HCT116 (cell line): ENCODE data around the gene TXNRD3. TPM values are rescaled to one million over a fixed set of nuclear protein-coding genes. Genes with fewer than 3 reads are reported as not detected.

Source experiments
- ATAC-seq: fragments of 200-7000 bp; cut with Tn5 transposase; 2 replicates; pipeline ENCODE4 v1.9.1; 2020; ENCODE audit warnings: mild to moderate bottlenecking, moderate library complexity
- BruUV-seq: library from RNA; stranded (reverse); fragments of 400-500 nt; replicated peaks from 2 replicates; lab custom pipeline; 2021; lab: Mats Ljungman, UMichigan
- CTCF ChIA-PET: fragments of 300-600 bp; sonication (Branson Sonifier 250); formaldehyde crosslinking; loops from one replicate; lab custom pipeline; 2021; ENCODE audit warnings: antibody characterized with exemption; lab: Charles Lee
- POLR2A ChIA-PET: fragments of 300-600, 350-600 bp; sonication (Branson Sonifier 250); formaldehyde crosslinking; loops from one replicate; lab custom pipeline; 2021; ENCODE audit warnings: antibody characterized with exemption; lab: Charles Lee
- RAD21 ChIA-PET, 2 experiments: fragments of 300-600 bp; sonication (Branson Sonifier 250); formaldehyde crosslinking; loops; one replicate each; lab custom pipeline; 2023; ENCODE audit warnings: low total read pairs in 2 of 2; ENCODE audit not compliant: uncharacterized antibody in 2 of 2, unreplicated experiment in 2 of 2, low non-redundant PET in 1 of 2; lab: Charles Lee
- DNase-seq: peaks from one replicate; pipeline ENCODE4 v3.0.0-alpha.2; 2010; ENCODE audit warnings: low read depth, low spot score
- H2AFZ ChIP-seq: fragments of 200-600 bp; shearing (Covaris generic), sonication (generic); 2 replicates; pipeline ENCODE4 v1.6.1; 2017; ENCODE audit warnings: low read depth, mixed run types, mixed read lengths, antibody characterized with exemption, low read length; ENCODE audit not compliant: poor library complexity, severe bottlenecking
- H3K27ac ChIP-seq: 2 replicates; pipeline ENCODE4 v1.5.1; 2012; ENCODE audit warnings: low read depth, low read length
- H3K27me3 ChIP-seq: fragments of 200-600 bp; sonication (generic); 2 replicates; pipeline ENCODE4 v1.6.1; 2016; ENCODE audit warnings: mixed run types, low read length, mixed read lengths; ENCODE audit not compliant: insufficient read depth
- H3K36me3 ChIP-seq, 2 experiments: fragments of 200-500 bp in 1 of 2; fragments of 200-600 bp in 1 of 2; sonication (Bioruptor generic) in 1 of 2; sonication (generic) in 1 of 2; 2 replicates each; pipeline versions ENCODE4 v1.5.1 to v1.6.1; 2014 to 2016; ENCODE audit warnings: low read length in 2 of 2, inconsistent platforms in 1 of 2, mixed read lengths in 1 of 2, mixed run types in 1 of 2; ENCODE audit not compliant: insufficient read depth in 2 of 2, control insufficient read depth in 1 of 2
- H3K4me1 ChIP-seq, 2 experiments: fragments of 200-600 bp in 1 of 2; sonication (generic) in 1 of 2; 2 replicates each; pipeline versions ENCODE4 v1.5.1 to v1.6.1; 2012 to 2017; ENCODE audit warnings: low read length in 2 of 2, inconsistent platforms in 1 of 2, mild to moderate bottlenecking in 1 of 2, mixed read lengths in 1 of 2, mixed run types in 1 of 2, moderate library complexity in 1 of 2; ENCODE audit not compliant: insufficient read depth in 2 of 2, control insufficient read depth in 1 of 2
- H3K4me2 ChIP-seq: fragments of 200-600 bp; sonication (generic); 2 replicates; pipeline ENCODE4 v1.6.1; 2017; ENCODE audit warnings: mixed run types, low read length, mixed read lengths
- H3K4me3 ChIP-seq, 2 experiments: fragments of 200-600 bp in 1 of 2; sonication (generic) in 1 of 2; replicated peaks in 1 of 2; 2 replicates each; pipeline ENCODE4 v1.5.1; 2011 to 2016; ENCODE audit warnings: low read length in 2 of 2, control low read depth in 1 of 2, low read depth in 1 of 2, mild to moderate bottlenecking in 1 of 2, mixed read lengths in 1 of 2, mixed run types in 1 of 2
- H3K79me2 ChIP-seq: fragments of 200-600 bp; sonication (generic); 2 replicates; pipeline ENCODE4 v1.6.1; 2017; ENCODE audit warnings: mild to moderate bottlenecking, mixed run types, low read length, moderate library complexity, mixed read lengths; ENCODE audit not compliant: insufficient read depth
- H3K9ac ChIP-seq: fragments of 200-600 bp; sonication (generic); 2 replicates; pipeline ENCODE4 v1.6.1; 2016; ENCODE audit warnings: low read length, mixed read lengths
- H3K9me2 ChIP-seq: fragments of 200-600 bp; sonication (generic), shearing (Covaris generic); 2 replicates; pipeline ENCODE4 v1.6.1; 2017; ENCODE audit warnings: mixed run types, mild to moderate bottlenecking, moderate library complexity; ENCODE audit not compliant: insufficient read depth
- H3K9me3 ChIP-seq, 2 experiments: fragments of 200-500 bp in 1 of 2; fragments of 200-600 bp in 1 of 2; sonication (Bioruptor generic) in 1 of 2; sonication (generic) in 1 of 2; 2 replicates each; pipeline ENCODE4 v1.6.1; 2014 to 2017; ENCODE audit warnings: low read length in 2 of 2, mixed read lengths in 2 of 2, inconsistent platforms in 1 of 2, low read depth in 1 of 2, mild to moderate bottlenecking in 1 of 2, mixed run types in 1 of 2, moderate library complexity in 1 of 2; ENCODE audit not compliant: control insufficient read depth in 1 of 2, insufficient read depth in 1 of 2
- H4K20me1 ChIP-seq: fragments of 200-600 bp; sonication (generic), shearing (Covaris generic); 2 replicates; pipeline ENCODE4 v1.6.1; 2017; ENCODE audit warnings: mixed run types, mild to moderate bottlenecking, moderate library complexity; ENCODE audit not compliant: insufficient read depth
- CBX3 ChIP-seq: IDR thresholded peaks from 2 replicates; pipeline ENCODE4 v1.6.1; 2012; ENCODE audit warnings: low read depth
- CTCF ChIP-seq, 3 experiments: fragments of 200-600 bp in 1 of 3; sonication (generic) in 1 of 3; IDR thresholded peaks in 2 of 3; conservative IDR thresholded peaks in 1 of 3; 2 replicates each; pipeline ENCODE4 v1.5.1; 2012 to 2017; ENCODE audit warnings: low read depth in 2 of 3, low read length in 2 of 3, antibody characterized with exemption in 1 of 3, borderline replicate concordance in 1 of 3, control low read depth in 1 of 3, mild to moderate bottlenecking in 1 of 3, mixed read lengths in 1 of 3, mixed run types in 1 of 3, moderate library complexity in 1 of 3; ENCODE audit not compliant: insufficient read depth in 1 of 3
- EZH2phosphoT487 ChIP-seq: fragments of 200-600 bp; IDR thresholded peaks from 2 replicates; pipeline ENCODE4 v1.6.1; 2018; ENCODE audit warnings: antibody characterized with exemption, borderline replicate concordance
- FOSL1 ChIP-seq: IDR thresholded peaks from 2 replicates; pipeline ENCODE4 v1.6.1; 2012; ENCODE audit warnings: low read depth
- SIN3A ChIP-seq: IDR thresholded peaks from 2 replicates; pipeline ENCODE4 v1.6.1; 2012; ENCODE audit warnings: low read depth
- ZFX ChIP-seq: fragments of 450-650 bp; IDR thresholded peaks from 2 replicates; pipeline ENCODE4 v1.6.1; 2017
- intact Hi-C: fragments of 100-400 bp; cut with micrococcal nuclease; formaldehyde crosslinking; loops from 2 replicates; pipeline ENCODE4 v1.10.0; 2022
- total RNA-seq: library from RNA; stranded (reverse); gene quantifications from one replicate; pipeline ENCODE4 v1.2.1, GENCODE V29; 2021; ENCODE audit not compliant: unreplicated experiment
- TF ChIP-seq, protein P1 (sequence below): IDR thresholded peaks from 2 replicates; pipeline ENCODE4 v1.6.1; 2012
- TF ChIP-seq, protein P2 (sequence below): IDR thresholded peaks from 2 replicates; pipeline ENCODE4 v1.6.1; 2012; ENCODE audit warnings: low read depth

The TXNRD3 gene
- total RNA-seq, 1 experiment from 2014 or later: 19.3 TPM

GRCh38 chr3:126607214-126607908 lies 47.6 kb downstream of the TXNRD3 start:
- Histone ChIP-seq H3K4me1 (peaks cover 0 to 8% of the 10 kb centered on the region in 2 experiments; a peak in 1 of 4 replicates), H3K36me3 (0 out of 4 replicates have a peak, but pooled peaks cover 2 to 5% of the 10 kb centered on the region in 2 experiments), H2AFZ (no peak overlapping the region), H3K9me3 (no peaks in the 10 kb centered on the region), H3K27ac (no peak overlapping the region), H3K4me2 (no peak overlapping the region), H3K79me2 (no peaks in the 10 kb centered on the region), H3K9me2 (no peaks in the 10 kb centered on the region), H3K9ac (no peak overlapping the region), H4K20me1 (no peaks in the 10 kb centered on the region), H3K4me3 (no peak overlapping the region), H3K27me3 (no peaks in the 10 kb centered on the region)
- POLR2A ChIA-PET: no interaction called here
- no peak for DNase-seq
- no peak for TF ChIP-seq SIN3A
- TF ChIP-seq, protein P1, sequence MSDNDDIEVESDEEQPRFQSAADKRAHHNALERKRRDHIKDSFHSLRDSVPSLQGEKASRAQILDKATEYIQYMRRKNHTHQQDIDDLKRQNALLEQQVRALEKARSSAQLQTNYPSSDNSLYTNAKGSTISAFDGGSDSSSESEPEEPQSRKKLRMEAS: no peak
- TF ChIP-seq, protein P2, sequence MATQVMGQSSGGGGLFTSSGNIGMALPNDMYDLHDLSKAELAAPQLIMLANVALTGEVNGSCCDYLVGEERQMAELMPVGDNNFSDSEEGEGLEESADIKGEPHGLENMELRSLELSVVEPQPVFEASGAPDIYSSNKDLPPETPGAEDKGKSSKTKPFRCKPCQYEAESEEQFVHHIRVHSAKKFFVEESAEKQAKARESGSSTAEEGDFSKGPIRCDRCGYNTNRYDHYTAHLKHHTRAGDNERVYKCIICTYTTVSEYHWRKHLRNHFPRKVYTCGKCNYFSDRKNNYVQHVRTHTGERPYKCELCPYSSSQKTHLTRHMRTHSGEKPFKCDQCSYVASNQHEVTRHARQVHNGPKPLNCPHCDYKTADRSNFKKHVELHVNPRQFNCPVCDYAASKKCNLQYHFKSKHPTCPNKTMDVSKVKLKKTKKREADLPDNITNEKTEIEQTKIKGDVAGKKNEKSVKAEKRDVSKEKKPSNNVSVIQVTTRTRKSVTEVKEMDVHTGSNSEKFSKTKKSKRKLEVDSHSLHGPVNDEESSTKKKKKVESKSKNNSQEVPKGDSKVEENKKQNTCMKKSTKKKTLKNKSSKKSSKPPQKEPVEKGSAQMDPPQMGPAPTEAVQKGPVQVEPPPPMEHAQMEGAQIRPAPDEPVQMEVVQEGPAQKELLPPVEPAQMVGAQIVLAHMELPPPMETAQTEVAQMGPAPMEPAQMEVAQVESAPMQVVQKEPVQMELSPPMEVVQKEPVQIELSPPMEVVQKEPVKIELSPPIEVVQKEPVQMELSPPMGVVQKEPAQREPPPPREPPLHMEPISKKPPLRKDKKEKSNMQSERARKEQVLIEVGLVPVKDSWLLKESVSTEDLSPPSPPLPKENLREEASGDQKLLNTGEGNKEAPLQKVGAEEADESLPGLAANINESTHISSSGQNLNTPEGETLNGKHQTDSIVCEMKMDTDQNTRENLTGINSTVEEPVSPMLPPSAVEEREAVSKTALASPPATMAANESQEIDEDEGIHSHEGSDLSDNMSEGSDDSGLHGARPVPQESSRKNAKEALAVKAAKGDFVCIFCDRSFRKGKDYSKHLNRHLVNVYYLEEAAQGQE: no peak
- TF ChIP-seq CBX3: no peak
- no peak for TF ChIP-seq FOSL1
- TF ChIP-seq EZH2phosphoT487: no peak
- no peak for TF ChIP-seq ZFX
- no peak for TF ChIP-seq CTCF (IDR thresholded peaks at IDR 0.05 in 2 of 3, conservative IDR thresholded peaks at IDR 0.05 in 1 of 3; ENCODE audit: borderline replicate concordance in 1 of 3, insufficient read depth in 1 of 3, low read depth in 2 of 3, low read length in 2 of 3)
- ATAC-seq: peak; percentile 46; the same call in 1 of the 2 replicates
- BruUV-seq: no TSS peak
- RAD21 ChIA-PET: no interaction called here
- CTCF ChIA-PET: no interaction called here
- intact Hi-C loops: no loop called here
